ENCODE results near the gene XYLT2.

DNA sequence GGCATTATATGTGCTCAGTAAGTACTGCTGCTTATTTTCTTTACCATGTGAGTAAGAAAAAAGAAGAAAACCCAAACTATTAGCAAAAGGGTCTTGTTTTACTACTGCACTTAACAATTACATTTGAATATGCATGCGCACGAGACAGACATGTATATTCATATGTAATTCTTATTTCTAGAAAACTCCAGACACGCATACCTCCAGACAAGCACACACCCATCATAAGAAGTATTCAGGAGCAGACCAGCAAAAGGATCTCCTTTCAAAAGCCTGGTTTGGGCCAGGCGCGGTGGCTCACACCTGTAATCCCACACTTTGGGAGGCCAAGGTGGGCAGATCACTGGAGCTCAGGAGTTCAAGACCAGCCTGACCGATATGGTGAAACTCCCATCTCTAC is 43.6 kb downstream of the XYLT2 start:
- TF ChIP-seq, protein P1, sequence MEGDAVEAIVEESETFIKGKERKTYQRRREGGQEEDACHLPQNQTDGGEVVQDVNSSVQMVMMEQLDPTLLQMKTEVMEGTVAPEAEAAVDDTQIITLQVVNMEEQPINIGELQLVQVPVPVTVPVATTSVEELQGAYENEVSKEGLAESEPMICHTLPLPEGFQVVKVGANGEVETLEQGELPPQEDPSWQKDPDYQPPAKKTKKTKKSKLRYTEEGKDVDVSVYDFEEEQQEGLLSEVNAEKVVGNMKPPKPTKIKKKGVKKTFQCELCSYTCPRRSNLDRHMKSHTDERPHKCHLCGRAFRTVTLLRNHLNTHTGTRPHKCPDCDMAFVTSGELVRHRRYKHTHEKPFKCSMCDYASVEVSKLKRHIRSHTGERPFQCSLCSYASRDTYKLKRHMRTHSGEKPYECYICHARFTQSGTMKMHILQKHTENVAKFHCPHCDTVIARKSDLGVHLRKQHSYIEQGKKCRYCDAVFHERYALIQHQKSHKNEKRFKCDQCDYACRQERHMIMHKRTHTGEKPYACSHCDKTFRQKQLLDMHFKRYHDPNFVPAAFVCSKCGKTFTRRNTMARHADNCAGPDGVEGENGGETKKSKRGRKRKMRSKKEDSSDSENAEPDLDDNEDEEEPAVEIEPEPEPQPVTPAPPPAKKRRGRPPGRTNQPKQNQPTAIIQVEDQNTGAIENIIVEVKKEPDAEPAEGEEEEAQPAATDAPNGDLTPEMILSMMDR (IDR thresholded peaks at IDR 0.05), result no peak
- no peak for TF ChIP-seq POLR2AphosphoS5 (IDR thresholded peaks at IDR 0.05)

All from stomach (tissue), 4 donors.